ENCODE results near the gene SLC30A3. TPM values are rescaled to one million over a fixed set of nuclear protein-coding genes. Genes with fewer than 3 reads are reported as not detected.

SLC30A3 gene
- total RNA-seq, 6 experiments from 2014 or later, result not detected

DNA sequence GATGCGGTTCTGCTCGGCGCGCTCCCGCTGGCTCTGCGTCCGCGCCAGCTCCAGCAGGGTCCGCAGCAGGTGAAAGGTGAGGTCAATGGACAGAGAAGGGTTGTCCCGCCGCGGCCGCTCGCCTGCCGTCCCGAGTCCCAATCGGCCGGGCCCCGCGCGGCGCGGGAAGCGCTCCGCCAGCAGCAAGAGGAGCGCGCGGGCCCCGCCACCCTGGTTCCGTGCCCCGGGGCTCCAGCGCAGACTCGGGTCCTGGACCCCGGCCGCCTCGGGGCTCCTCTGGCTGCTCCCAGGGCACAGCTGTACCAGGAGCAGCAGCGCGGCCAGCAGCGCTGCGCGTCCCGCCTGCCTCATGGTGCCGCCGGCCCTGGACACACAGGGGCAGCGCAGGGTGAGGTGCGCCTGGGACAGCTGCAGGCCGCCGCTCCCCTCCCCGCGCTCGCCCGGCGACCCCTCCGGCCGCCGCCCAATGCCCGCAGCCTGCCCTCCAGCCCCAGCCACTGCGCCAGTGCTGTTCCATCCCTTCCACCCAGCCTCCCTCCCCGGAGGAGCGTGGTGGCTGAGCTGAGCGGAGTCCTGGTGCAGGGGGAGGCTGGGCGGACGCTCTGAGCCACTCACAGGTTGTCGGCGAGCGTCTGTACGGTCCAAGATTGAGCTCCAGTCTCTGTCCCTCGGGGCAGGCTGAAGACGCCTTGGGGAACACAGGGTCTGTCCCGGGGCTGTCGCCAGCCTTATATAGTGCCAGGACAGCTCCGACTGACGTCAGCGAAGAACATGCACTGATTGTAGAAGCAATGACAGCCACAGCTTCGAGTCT, 44.9 kb upstream of the SLC30A3 start:
- WGBS (ENCODE audit: insufficient coverage, low coverage, low lambda C conversion rate, missing lambda C conversion rate), result 10% methylated on average over 2 of the region's 75 CpGs
- intact Hi-C loops (cut with DNase I), result loop anchor here in 1 of 2 donors (10.0 kb wide), 1 partner anchor 53 kb away; no protein-coding TSS in a partner anchor
- DNase-seq, result no peak
- peaks cover 0 to 11% of the 10 kb centered on the region in 2 donors for H3K27me3 ChIP-seq
- H3K4me3 ChIP-seq, result no peak overlapping the region
- H3K36me3 ChIP-seq, result no peaks in the 10 kb centered on the region
- H3K9me3 ChIP-seq, result no peaks in the 10 kb centered on the region
- peaks cover 0 to 21% (median under 1%) of the 10 kb centered on the region in 4 donors for H3K4me1 ChIP-seq
- no peak overlapping the region for H3K27ac ChIP-seq
- TF ChIP-seq, protein P1, sequence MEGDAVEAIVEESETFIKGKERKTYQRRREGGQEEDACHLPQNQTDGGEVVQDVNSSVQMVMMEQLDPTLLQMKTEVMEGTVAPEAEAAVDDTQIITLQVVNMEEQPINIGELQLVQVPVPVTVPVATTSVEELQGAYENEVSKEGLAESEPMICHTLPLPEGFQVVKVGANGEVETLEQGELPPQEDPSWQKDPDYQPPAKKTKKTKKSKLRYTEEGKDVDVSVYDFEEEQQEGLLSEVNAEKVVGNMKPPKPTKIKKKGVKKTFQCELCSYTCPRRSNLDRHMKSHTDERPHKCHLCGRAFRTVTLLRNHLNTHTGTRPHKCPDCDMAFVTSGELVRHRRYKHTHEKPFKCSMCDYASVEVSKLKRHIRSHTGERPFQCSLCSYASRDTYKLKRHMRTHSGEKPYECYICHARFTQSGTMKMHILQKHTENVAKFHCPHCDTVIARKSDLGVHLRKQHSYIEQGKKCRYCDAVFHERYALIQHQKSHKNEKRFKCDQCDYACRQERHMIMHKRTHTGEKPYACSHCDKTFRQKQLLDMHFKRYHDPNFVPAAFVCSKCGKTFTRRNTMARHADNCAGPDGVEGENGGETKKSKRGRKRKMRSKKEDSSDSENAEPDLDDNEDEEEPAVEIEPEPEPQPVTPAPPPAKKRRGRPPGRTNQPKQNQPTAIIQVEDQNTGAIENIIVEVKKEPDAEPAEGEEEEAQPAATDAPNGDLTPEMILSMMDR (IDR thresholded peaks at IDR 0.05), result no peak
- TF ChIP-seq POLR2A (IDR thresholded peaks at IDR 0.05), result no peak
- peak in 3 of 4 donors; percentile 13 to 24 (median 17) for ATAC-seq

DNA sequence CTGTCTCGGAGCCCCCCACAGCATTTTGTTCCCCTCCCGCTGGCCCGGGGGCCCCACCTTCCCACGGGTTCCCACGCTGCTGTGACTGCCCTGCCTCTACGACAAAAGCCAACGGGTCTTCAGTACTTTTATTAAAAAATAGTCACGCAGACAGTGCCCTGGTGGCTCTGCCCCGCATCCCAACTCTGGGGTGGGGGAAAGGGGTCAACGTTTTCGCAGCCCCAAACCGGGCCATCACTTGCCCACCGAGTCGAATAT, 44.4 kb upstream of the SLC30A3 start:
- Histone ChIP-seq H3K4me3 (no peak overlapping the region), H3K27ac (no peak overlapping the region), H3K27me3 (peaks cover 0 to 11% of the 10 kb centered on the region in 2 donors), H3K9me3 (no peaks in the 10 kb centered on the region), H3K36me3 (no peaks in the 10 kb centered on the region), H3K4me1 (peaks cover 0 to 21% (median 2%) of the 10 kb centered on the region in 4 donors)
- intact Hi-C loops (cut with DNase I), result loop anchor here in 1 of 2 donors (10.0 kb wide), 1 partner anchor 52 kb away; no protein-coding TSS in a partner anchor
- TF ChIP-seq, protein P1 (IDR thresholded peaks at IDR 0.05), result no peak
- no peak for TF ChIP-seq POLR2A (IDR thresholded peaks at IDR 0.05)
- WGBS (ENCODE audit: insufficient coverage, low coverage, low lambda C conversion rate, missing lambda C conversion rate), result 11% methylated on average over 8 of the region's 14 CpGs
- DNase-seq, result no peak
- no peak for ATAC-seq

DNA sequence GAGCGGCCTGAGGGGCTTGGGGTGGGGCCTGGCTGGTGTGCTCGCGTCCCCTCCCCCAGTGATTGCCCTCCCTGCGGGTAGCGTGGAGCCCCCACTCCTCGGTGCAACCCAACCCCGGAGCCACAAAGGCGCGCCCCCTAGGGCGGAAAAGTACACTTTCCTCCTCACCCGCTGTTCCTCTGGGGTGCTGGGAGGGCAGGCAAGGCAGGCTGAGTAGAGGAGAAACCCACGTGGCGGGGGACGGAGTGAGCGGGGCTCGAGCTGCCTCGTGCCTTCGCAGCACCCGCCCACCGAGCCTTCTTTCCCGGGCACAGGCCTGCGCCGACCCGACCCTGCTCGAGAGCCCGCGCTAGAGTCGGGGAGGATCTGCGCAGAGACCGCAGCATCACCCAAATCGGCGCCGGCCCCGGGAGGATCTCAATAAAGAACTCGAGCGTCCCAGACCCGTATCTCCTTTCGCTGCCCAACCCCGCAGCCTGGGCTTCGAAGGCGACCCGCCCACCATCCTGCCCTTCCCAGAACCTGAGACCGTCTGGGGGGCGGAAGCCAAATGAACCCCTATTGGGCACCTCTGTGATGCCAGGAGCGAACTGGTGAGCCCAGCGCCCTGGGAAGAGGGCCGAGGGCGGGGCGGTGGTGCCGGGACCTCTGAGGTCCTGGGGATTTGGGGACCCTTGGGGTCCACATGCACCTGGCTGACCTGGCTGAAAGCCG, 43.9 kb upstream of the SLC30A3 start:
- H3K9me3 ChIP-seq, result no peaks in the 10 kb centered on the region
- no peak for TF ChIP-seq POLR2A (IDR thresholded peaks at IDR 0.05)
- TF ChIP-seq, protein P1 (IDR thresholded peaks at IDR 0.05), result no peak
- peaks cover 0 to 21% (median 2%) of the 10 kb centered on the region in 4 donors for H3K4me1 ChIP-seq
- peaks cover 0 to 11% of the 10 kb centered on the region in 2 donors for H3K27me3 ChIP-seq
- no peak overlapping the region for H3K27ac ChIP-seq
- DNase-seq (no peak), ATAC-seq (no peak)
- H3K36me3 ChIP-seq, result no peaks in the 10 kb centered on the region
- intact Hi-C loops (cut with DNase I), result loop anchor here in 1 of 2 donors (10.0 kb wide), 1 partner anchor 52 kb away; no protein-coding TSS in a partner anchor
- 9% methylated on average over 8 of the region's 51 CpGs for WGBS (ENCODE audit: insufficient coverage, low coverage, low lambda C conversion rate, missing lambda C conversion rate)
- H3K4me3 ChIP-seq, result no peak overlapping the region

DNA sequence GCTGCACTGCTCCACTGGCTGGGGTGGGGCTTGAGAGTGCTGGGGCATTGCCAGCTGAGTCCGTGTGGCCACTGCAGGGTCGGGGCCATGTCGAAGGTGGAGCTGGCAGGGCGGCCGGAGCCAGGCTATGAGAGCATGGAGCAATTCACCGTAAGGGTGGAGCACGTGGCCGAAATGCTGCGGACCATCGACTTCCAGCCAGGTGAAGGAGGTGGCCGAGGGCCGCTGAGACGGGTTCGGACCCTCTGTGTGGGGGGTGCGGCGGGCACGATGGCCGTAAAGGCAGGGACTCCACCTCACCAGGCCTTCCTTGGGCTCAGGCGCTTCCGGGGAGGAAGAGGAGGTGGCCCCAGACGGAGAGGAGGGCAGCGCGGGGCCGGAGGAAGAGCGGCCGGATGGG, 43.3 kb upstream of the SLC30A3 start:
- Histone ChIP-seq H3K27ac (no peak overlapping the region), H3K36me3 (no peaks in the 10 kb centered on the region), H3K9me3 (no peaks in the 10 kb centered on the region), H3K4me1 (peaks cover 0 to 21% (median 2%) of the 10 kb centered on the region in 4 donors), H3K4me3 (no peak overlapping the region), H3K27me3 (peaks cover 0 to 11% of the 10 kb centered on the region in 2 donors)
- 31% methylated on average over 16 of the region's 26 CpGs for WGBS (ENCODE audit: insufficient coverage, low coverage, low lambda C conversion rate, missing lambda C conversion rate)
- ATAC-seq (no peak), DNase-seq (no peak)
- intact Hi-C loops (cut with DNase I), result loop anchor here in 1 of 2 donors (10.0 kb wide), 1 partner anchor 51 kb away; no protein-coding TSS in a partner anchor
- TF ChIP-seq, protein P1 (IDR thresholded peaks at IDR 0.05), result no peak
- no peak for TF ChIP-seq POLR2A (IDR thresholded peaks at IDR 0.05)

All from right lobe of liver (tissue), 6 donors.